ENCODE data around the gene C11orf68. TPM values are rescaled to one million over a fixed set of nuclear protein-coding genes. Genes with fewer than 3 reads are reported as not detected.
A peak's percentile ranks its signal among the peaks of the same experiment; 100 is the strongest.

The C11orf68 gene
- total and polyA plus RNA-seq, 3 experiments from 2014 or later, result 18.7 to 70.3 (median 21.4) TPM

GRCh38 chr11:65870706-65871681, 47.9 kb downstream of the C11orf68 start:
- no peak overlapping the region for H3K27ac ChIP-seq (ENCODE audit: low read depth, low read length)
- no peaks in the 10 kb centered on the region for H3K9me3 ChIP-seq (ENCODE audit: low read length)
- DNase-seq, result no peak
- peaks cover 18 to 42% (median 23%) of the 10 kb centered on the region in 3 donors for H3K4me1 Mint-ChIP-seq
- ChIA-PET CTCF (interaction anchor here (0.7 to 24.5 kb wide), 5 partner anchors 11 to 121 kb away, joined by 3 to 560 read pairs (median 3); partner anchors contain the start of genes CCDC85B, CFL1, CTSW and FIBP), POLR2A (interaction anchor here (0.5 to 5.2 kb wide), 4 partner anchors 12 to 89 kb away, joined by 3 to 39 read pairs (median 5); partner anchors contain the start of genes CCDC85B, CFL1, FIBP and MUS81)
- H3K9me3 Mint-ChIP-seq, result no peaks in the 10 kb centered on the region
- peaks cover 26% of the 10 kb centered on the region for H3K4me1 ChIP-seq (ENCODE audit: insufficient read depth, low read length)
- H3K4me3 Mint-ChIP-seq, result peak overlapping the region in 6 of 7 donors; percentile 11 to 61 (median 24)
- peaks cover 0 to 14% (median 0%) of the 10 kb centered on the region in 3 donors for H3K36me3 Mint-ChIP-seq
- no peaks in the 10 kb centered on the region for H3K27me3 ChIP-seq (ENCODE audit: insufficient read depth, low read length, poor library complexity, severe bottlenecking)
- H3K27ac Mint-ChIP-seq, result peak overlapping the region in 6 of 8 donors; percentile 12 to 84 (median 60)
- H3K27me3 Mint-ChIP-seq, result no peaks in the 10 kb centered on the region
- no peaks in the 10 kb centered on the region for H3K36me3 ChIP-seq (ENCODE audit: insufficient read depth, low read length)
- H3K4me3 ChIP-seq (ENCODE audit: low read length), result no peak overlapping the region

GRCh38 chr11:65870307-65870658, 48.6 kb downstream of the C11orf68 start:
- H3K4me1 ChIP-seq (ENCODE audit: insufficient read depth, low read length), result peaks cover 26% of the 10 kb centered on the region
- Mint-ChIP-seq H3K4me1 (peaks cover 18 to 42% (median 23%) of the 10 kb centered on the region in 3 donors), H3K4me3 (peak overlapping the region in 2 of 7 donors; percentile 6 to 61), H3K27ac (peak overlapping the region in 4 of 8 donors; percentile 12 to 68 (median 42)), H3K36me3 (peaks cover 0 to 21% (median 0%) of the 10 kb centered on the region in 3 donors), H3K27me3 (no peaks in the 10 kb centered on the region), H3K9me3 (no peaks in the 10 kb centered on the region)
- ChIA-PET CTCF (interaction anchor here (7.7 to 24.5 kb wide), 2 partner anchors 10 to 18 kb away, joined by 87 to 560 read pairs; partner anchors contain the start of genes CCDC85B, CFL1, CTSW and FIBP), POLR2A (interaction anchor here (0.9 to 5.2 kb wide), 2 partner anchors 11 to 182 kb away, joined by 3 to 39 read pairs; partner anchors contain the start of genes CFL1, MUS81 and SF3B2)
- no peak overlapping the region for H3K27ac ChIP-seq (ENCODE audit: low read depth, low read length)
- H3K4me3 ChIP-seq (ENCODE audit: low read length), result no peak overlapping the region
- DNase-seq, result no peak
- H3K36me3 ChIP-seq (ENCODE audit: insufficient read depth, low read length), result peaks cover 3% of the 10 kb centered on the region
- no peaks in the 10 kb centered on the region for H3K9me3 ChIP-seq (ENCODE audit: low read length)
- H3K27me3 ChIP-seq (ENCODE audit: insufficient read depth, low read length, poor library complexity, severe bottlenecking), result no peaks in the 10 kb centered on the region

- Mint-ChIP-seq H3K9me3 (no peaks in the 10 kb centered on the region), H3K27me3 (no peaks in the 10 kb centered on the region), H3K4me1 (peaks cover 18 to 42% (median 23%) of the 10 kb centered on the region in 3 donors), H3K36me3 (peaks cover 2 to 26% (median 3%) of the 10 kb centered on the region in 3 donors), H3K27ac (peak overlapping the region in 4 of 8 donors; percentile 21 to 68 (median 42)), H3K4me3 (peak overlapping the region in 1 of 7 donors; percentile 54)
- DNase-seq, result no peak
- POLR2A ChIA-PET, result interaction anchor here (0.5 to 5.2 kb wide), 3 partner anchors 10 to 183 kb away, joined by 3 to 39 read pairs (median 3); partner anchors contain the start of genes CFL1, MUS81 and SF3B2
- Histone ChIP-seq H3K4me1 (ENCODE audit: insufficient read depth, low read length) (peaks cover 26% of the 10 kb centered on the region), H3K36me3 (ENCODE audit: insufficient read depth, low read length) (peaks cover 8% of the 10 kb centered on the region), H3K9me3 (ENCODE audit: low read length) (no peaks in the 10 kb centered on the region), H3K27ac (ENCODE audit: low read depth, low read length) (no peak overlapping the region), H3K4me3 (ENCODE audit: low read length) (no peak overlapping the region), H3K27me3 (ENCODE audit: insufficient read depth, low read length, poor library complexity, severe bottlenecking) (no peaks in the 10 kb centered on the region)
- CTCF ChIA-PET, result interaction anchor here (7.7 to 24.5 kb wide), 2 partner anchors 10 to 18 kb away, joined by 87 to 560 read pairs; partner anchors contain the start of genes CCDC85B, CFL1, CTSW and FIBP
Measured at GRCh38 chr11:65869643-65870306, 49.1 kb downstream of the C11orf68 start.

GRCh38 chr11:65868907-65869306, 50.0 kb downstream of the C11orf68 start:
- Histone ChIP-seq H3K4me1 (ENCODE audit: insufficient read depth, low read length) (peaks cover 20% of the 10 kb centered on the region), H3K36me3 (ENCODE audit: insufficient read depth, low read length) (peaks cover 17% of the 10 kb centered on the region), H3K27ac (ENCODE audit: low read depth, low read length) (no peak overlapping the region), H3K4me3 (ENCODE audit: low read length) (no peak overlapping the region), H3K9me3 (ENCODE audit: low read length) (no peaks in the 10 kb centered on the region), H3K27me3 (ENCODE audit: insufficient read depth, low read length, poor library complexity, severe bottlenecking) (no peaks in the 10 kb centered on the region)
- Mint-ChIP-seq H3K4me3 (peak overlapping the region in 1 of 7 donors; percentile 54), H3K9me3 (no peaks in the 10 kb centered on the region), H3K27me3 (no peaks in the 10 kb centered on the region), H3K27ac (peak overlapping the region in 2 of 8 donors; percentile 56 to 80), H3K4me1 (peaks cover 18 to 39% (median 23%) of the 10 kb centered on the region in 3 donors), H3K36me3 (peaks cover 2 to 35% (median 3%) of the 10 kb centered on the region in 3 donors)
- DNase-seq, result no peak
- POLR2A ChIA-PET, result interaction anchor here (5.2 kb wide), 1 partner anchor 10 kb away, joined by 39 read pairs; the partner anchor contains the start of genes CFL1 and MUS81
- CTCF ChIA-PET, result interaction anchor here (7.7 to 24.5 kb wide), 2 partner anchors 9 to 19 kb away, joined by 87 to 560 read pairs; partner anchors contain the start of genes CCDC85B, CFL1, CTSW and FIBP

GRCh38 chr11:65868076-65868667, 50.7 kb downstream of the C11orf68 start:
- Histone ChIP-seq H3K4me1 (ENCODE audit: insufficient read depth, low read length) (peaks cover 16% of the 10 kb centered on the region), H3K27ac (ENCODE audit: low read depth, low read length) (no peak overlapping the region), H3K4me3 (ENCODE audit: low read length) (no peak overlapping the region), H3K9me3 (ENCODE audit: low read length) (no peaks in the 10 kb centered on the region), H3K27me3 (ENCODE audit: insufficient read depth, low read length, poor library complexity, severe bottlenecking) (no peaks in the 10 kb centered on the region), H3K36me3 (ENCODE audit: insufficient read depth, low read length) (peaks cover 24% of the 10 kb centered on the region)
- Mint-ChIP-seq H3K9me3 (no peaks in the 10 kb centered on the region), H3K4me3 (peak overlapping the region in 1 of 7 donors; percentile 58), H3K27me3 (no peaks in the 10 kb centered on the region), H3K4me1 (peaks cover 16 to 34% (median 19%) of the 10 kb centered on the region in 3 donors), H3K36me3 (peaks cover 2 to 42% (median 3%) of the 10 kb centered on the region in 3 donors), H3K27ac (peak overlapping the region in 1 of 8 donors; percentile 43)
- POLR2A ChIA-PET, result interaction anchor here (1.1 to 5.2 kb wide), 2 partner anchors 9 to 22 kb away, joined by 3 to 39 read pairs; partner anchors contain the start of genes CCDC85B, CFL1 and MUS81
- CTCF ChIA-PET, result interaction anchor here (7.7 to 24.5 kb wide), 2 partner anchors 8 to 20 kb away, joined by 87 to 560 read pairs; partner anchors contain the start of genes CCDC85B, CFL1, CTSW and FIBP
- peak in 1 of 5 donors; percentile 57 for DNase-seq

- ChIA-PET CTCF (interaction anchor here (24.5 kb wide), 1 partner anchor 21 kb away, joined by 560 read pairs; the partner anchor contains the start of genes CCDC85B, CTSW and FIBP), POLR2A (interaction anchor here (1.1 to 5.2 kb wide), 2 partner anchors 8 to 23 kb away, joined by 3 to 39 read pairs; partner anchors contain the start of genes CCDC85B, CFL1 and MUS81)
- Histone ChIP-seq H3K9me3 (ENCODE audit: low read length) (no peaks in the 10 kb centered on the region), H3K4me1 (ENCODE audit: insufficient read depth, low read length) (peaks cover 13% of the 10 kb centered on the region), H3K36me3 (ENCODE audit: insufficient read depth, low read length) (peaks cover 30% of the 10 kb centered on the region), H3K27me3 (ENCODE audit: insufficient read depth, low read length, poor library complexity, severe bottlenecking) (no peaks in the 10 kb centered on the region), H3K27ac (ENCODE audit: low read depth, low read length) (no peak overlapping the region), H3K4me3 (ENCODE audit: low read length) (no peak overlapping the region)
- Mint-ChIP-seq H3K4me1 (peaks cover 15 to 34% (median 16%) of the 10 kb centered on the region in 3 donors), H3K27ac (peak overlapping the region in 4 of 8 donors; percentile 8 to 70 (median 32)), H3K27me3 (no peaks in the 10 kb centered on the region), H3K36me3 (peaks cover 5 to 48% (median 6%) of the 10 kb centered on the region in 3 donors), H3K9me3 (no peaks in the 10 kb centered on the region), H3K4me3 (peak overlapping the region in 1 of 7 donors; percentile 58)
- DNase-seq, result no peak
Measured at GRCh38 chr11:65867284-65868071, 51.4 kb downstream of the C11orf68 start.
